NCI-H82 treated with DMSO at 0.1 percent for 48 hours (cell line): ENCODE results near the gene MGRN1.

Experiments
- DNase-seq: peaks from one replicate; lab custom pipeline; 2025; ENCODE audit not compliant: unreplicated experiment; lab: John Stamatoyannopoulos, UW

Gene MGRN1

GRCh38 chr16:4624015-4624826 lies at the start of gene MGRN1:
Gene MGRN1 (plus strand): TSS chr16:4624826. CDS start chr16:4624961, 135 bp downstream.
- peak; percentile 96 for DNase-seq

- DNase-seq = no peak
Measured at GRCh38 chr16:4574919-4575705, 49.5 kb upstream of the MGRN1 start.

GRCh38 chr16:4576008-4576407 lies 48.6 kb upstream of the MGRN1 start:
- DNase-seq = no peak

- DNase-seq = no peak
Measured at GRCh38 chr16:4578961-4579530, 45.6 kb upstream of the MGRN1 start.

GRCh38 chr16:4580250-4580649 lies 44.4 kb upstream of the MGRN1 start:
- DNase-seq = no peak

GRCh38 chr16:4583906-4584305 lies 40.7 kb upstream of the MGRN1 start:
- DNase-seq = no peak

- no peak for DNase-seq
Measured at GRCh38 chr16:4586291-4586690, 38.3 kb upstream of the MGRN1 start.

- no peak for DNase-seq
Measured at GRCh38 chr16:4588386-4588785, 36.2 kb upstream of the MGRN1 start.

- DNase-seq = no peak
Measured at GRCh38 chr16:4588961-4589360, 35.7 kb upstream of the MGRN1 start.

GRCh38 chr16:4591191-4591590 lies 33.4 kb upstream of the MGRN1 start:
- no peak for DNase-seq

GRCh38 chr16:4591706-4592470 lies 32.7 kb upstream of the MGRN1 start:
- no peak for DNase-seq

- no peak for DNase-seq
Measured at GRCh38 chr16:4593086-4593485, 31.5 kb upstream of the MGRN1 start.

GRCh38 chr16:4594433-4595410 lies 29.9 kb upstream of the MGRN1 start:
- DNase-seq = no peak

GRCh38 chr16:4597174-4597573 lies 27.5 kb upstream of the MGRN1 start:
- DNase-seq = no peak

- DNase-seq = no peak
Measured at GRCh38 chr16:4599037-4599436, 25.6 kb upstream of the MGRN1 start.

GRCh38 chr16:4599545-4599944 lies 25.1 kb upstream of the MGRN1 start:
- DNase-seq = no peak

GRCh38 chr16:4601036-4601863 lies 23.4 kb upstream of the MGRN1 start:
- DNase-seq = no peak

- DNase-seq = no peak
Measured at GRCh38 chr16:4601864-4602186, 22.8 kb upstream of the MGRN1 start.

- DNase-seq = no peak
Measured at GRCh38 chr16:4602331-4602730, 22.3 kb upstream of the MGRN1 start.
